ENCODE results near the gene NECTIN2. TPM values are rescaled to one million over a fixed set of nuclear protein-coding genes. Genes with fewer than 3 reads are reported as not detected.

NECTIN2 gene
- total RNA-seq, 4 donors from 2014 or later = 27.6 to 47.8 (median 41.6) TPM

GRCh38 chr19:44863990-44864389 lies 17.9 kb downstream of the NECTIN2 start:
- no peaks in the 10 kb centered on the region for H3K9me3 ChIP-seq
- ATAC-seq = no peak
- H3K27ac ChIP-seq = no peak overlapping the region
- peaks cover 0 to 49% of the 10 kb centered on the region in 2 donors for H3K36me3 ChIP-seq
- whole genome bisulfite sequencing, 2 donors (ENCODE audit: low coverage in 1 of 2) = 92 to 100% methylated on average over 2 of the region's 2 CpGs
- H3K4me1 ChIP-seq = peaks cover 0 to 12% (median 0%) of the 10 kb centered on the region in 3 donors
- no peak overlapping the region for H3K4me3 ChIP-seq
- TF ChIP-seq POLR2A (IDR thresholded peaks at IDR 0.05) = no peak
- TF ChIP-seq EP300 (IDR thresholded peaks at IDR 0.05) = no peak
- TF ChIP-seq CTCF (IDR thresholded peaks at IDR 0.05) = no peak
- TF ChIP-seq POLR2AphosphoS5 (IDR thresholded peaks at IDR 0.05) = no peak
- no peaks in the 10 kb centered on the region for H3K27me3 ChIP-seq

GRCh38 chr19:44865196-44865767 lies 19.2 kb downstream of the NECTIN2 start:
- Histone ChIP-seq H3K27me3 (no peaks in the 10 kb centered on the region), H3K36me3 (peaks cover 0 to 47% of the 10 kb centered on the region in 2 donors), H3K9me3 (no peaks in the 10 kb centered on the region), H3K4me1 (peaks cover 0 to 18% (median 0%) of the 10 kb centered on the region in 3 donors), H3K27ac (no peak overlapping the region), H3K4me3 (no peak overlapping the region)
- 40 to 100% methylated on average over 1 of the region's 27 CpGs for WGBS, 2 donors (ENCODE audit: low coverage in 1 of 2)
- ATAC-seq = no peak
- TF ChIP-seq POLR2AphosphoS5 (IDR thresholded peaks at IDR 0.05) (no peak), POLR2A (IDR thresholded peaks at IDR 0.05) (no peak), EP300 (IDR thresholded peaks at IDR 0.05) (no peak), CTCF (IDR thresholded peaks at IDR 0.05) (no peak)

GRCh38 chr19:44866664-44867063 lies 20.6 kb downstream of the NECTIN2 start:
- H3K27ac ChIP-seq = no peak overlapping the region
- H3K4me3 ChIP-seq = no peak overlapping the region
- no peaks in the 10 kb centered on the region for H3K9me3 ChIP-seq
- peaks cover 0 to 18% (median 0%) of the 10 kb centered on the region in 3 donors for H3K4me1 ChIP-seq
- ATAC-seq = no peak
- peaks cover 0 to 53% of the 10 kb centered on the region in 2 donors for H3K36me3 ChIP-seq
- TF ChIP-seq POLR2AphosphoS5 (IDR thresholded peaks at IDR 0.05) (no peak), EP300 (IDR thresholded peaks at IDR 0.05) (no peak), CTCF (IDR thresholded peaks at IDR 0.05) (no peak), POLR2A (IDR thresholded peaks at IDR 0.05) (no peak)
- WGBS, 2 donors (ENCODE audit: low coverage in 1 of 2) = 100% methylated on average over 2 of the region's 4 CpGs; no CpG with 5 or more reads in 1 of the 2 donors
- no peaks in the 10 kb centered on the region for H3K27me3 ChIP-seq

GRCh38 chr19:44867578-44867977 lies 21.5 kb downstream of the NECTIN2 start:
- no peak for ATAC-seq
- Histone ChIP-seq H3K27ac (peak overlapping the region in 2 of 4 donors; percentile 24 to 58), H3K9me3 (no peaks in the 10 kb centered on the region), H3K27me3 (no peaks in the 10 kb centered on the region), H3K4me1 (peaks cover 0 to 18% (median 0%) of the 10 kb centered on the region in 3 donors), H3K4me3 (no peak overlapping the region), H3K36me3 (peaks cover 0 to 62% of the 10 kb centered on the region in 2 donors)
- TF ChIP-seq POLR2AphosphoS5 (IDR thresholded peaks at IDR 0.05) (no peak), CTCF (IDR thresholded peaks at IDR 0.05) (no peak), EP300 (IDR thresholded peaks at IDR 0.05) (no peak), POLR2A (IDR thresholded peaks at IDR 0.05) (no peak)
- WGBS, 2 donors (ENCODE audit: low coverage in 1 of 2) = 89 to 94% methylated on average over 11 to 12 of the region's 12 CpGs
